HK-2 (cell line): ENCODE measurements around the gene FYB1.

Experiments used
- DNase-seq: peaks from one replicate; pipeline ENCODE4 v3.0.0-alpha.2; 2018; ENCODE audit not compliant: unreplicated experiment

Gene FYB1

GRCh38 chr5:39118638-39119037 is 100.7 kb downstream of the FYB1 start:
- DNase-seq: no peak

GRCh38 chr5:39117401-39117800 is 102.0 kb downstream of the FYB1 start:
- DNase-seq: no peak

GRCh38 chr5:39116344-39117170 is 102.8 kb downstream of the FYB1 start:
- no peak for DNase-seq

- no peak for DNase-seq
Measured at GRCh38 chr5:39115644-39116343, 103.6 kb downstream of the FYB1 start.

GRCh38 chr5:39114155-39114554 is 105.2 kb downstream of the FYB1 start:
- no peak for DNase-seq

- DNase-seq: no peak
Measured at GRCh38 chr5:39113354-39113953, 105.9 kb downstream of the FYB1 start.

- DNase-seq: no peak
Measured at GRCh38 chr5:39109606-39110005, 109.8 kb downstream of the FYB1 start.

- DNase-seq: no peak
Measured at GRCh38 chr5:39108987-39109386, 110.4 kb downstream of the FYB1 start.

GRCh38 chr5:39107350-39107749 is 112.0 kb downstream of the FYB1 start:
- no peak for DNase-seq

- DNase-seq: no peak
Measured at GRCh38 chr5:39106322-39106721, 113.0 kb downstream of the FYB1 start.

- no peak for DNase-seq
Measured at GRCh38 chr5:39104221-39104620, 115.1 kb downstream of the FYB1 start.

- no peak for DNase-seq
Measured at GRCh38 chr5:39102684-39103155, 116.6 kb downstream of the FYB1 start.

- no peak for DNase-seq
Measured at GRCh38 chr5:39100851-39101396, 118.4 kb downstream of the FYB1 start.

- DNase-seq: no peak
Measured at GRCh38 chr5:39100301-39100850, 119.0 kb downstream of the FYB1 start.

- no peak for DNase-seq
Measured at GRCh38 chr5:39099831-39100230, 119.5 kb downstream of the FYB1 start.

GRCh38 chr5:39093352-39093751 is 126.0 kb downstream of the FYB1 start:
- no peak for DNase-seq

GRCh38 chr5:39092581-39093351 is 126.6 kb downstream of the FYB1 start:
- no peak for DNase-seq

- no peak for DNase-seq
Measured at GRCh38 chr5:39091940-39092580, 127.3 kb downstream of the FYB1 start.

GRCh38 chr5:39083968-39084367 is 135.4 kb downstream of the FYB1 start:
- DNase-seq: no peak

GRCh38 chr5:39082995-39083394 is 136.4 kb downstream of the FYB1 start:
- no peak for DNase-seq
